GM20000 (cell line): ENCODE data around the gene CPN2.
A peak's percentile ranks its signal among the peaks of the same experiment; 100 is the strongest.

Experiments
- DNase-seq: peaks from one replicate; pipeline ENCODE4 v3.0.0; 2012; ENCODE audit warnings: low spot score
- TF ChIP-seq, protein P1 (sequence below): IDR thresholded peaks from 2 replicates; pipeline ENCODE4 v1.5.1; 2012; ENCODE audit warnings: mild to moderate bottlenecking, control low read depth; ENCODE audit errors: extremely low read depth, missing control alignments

Gene CPN2

DNA sequence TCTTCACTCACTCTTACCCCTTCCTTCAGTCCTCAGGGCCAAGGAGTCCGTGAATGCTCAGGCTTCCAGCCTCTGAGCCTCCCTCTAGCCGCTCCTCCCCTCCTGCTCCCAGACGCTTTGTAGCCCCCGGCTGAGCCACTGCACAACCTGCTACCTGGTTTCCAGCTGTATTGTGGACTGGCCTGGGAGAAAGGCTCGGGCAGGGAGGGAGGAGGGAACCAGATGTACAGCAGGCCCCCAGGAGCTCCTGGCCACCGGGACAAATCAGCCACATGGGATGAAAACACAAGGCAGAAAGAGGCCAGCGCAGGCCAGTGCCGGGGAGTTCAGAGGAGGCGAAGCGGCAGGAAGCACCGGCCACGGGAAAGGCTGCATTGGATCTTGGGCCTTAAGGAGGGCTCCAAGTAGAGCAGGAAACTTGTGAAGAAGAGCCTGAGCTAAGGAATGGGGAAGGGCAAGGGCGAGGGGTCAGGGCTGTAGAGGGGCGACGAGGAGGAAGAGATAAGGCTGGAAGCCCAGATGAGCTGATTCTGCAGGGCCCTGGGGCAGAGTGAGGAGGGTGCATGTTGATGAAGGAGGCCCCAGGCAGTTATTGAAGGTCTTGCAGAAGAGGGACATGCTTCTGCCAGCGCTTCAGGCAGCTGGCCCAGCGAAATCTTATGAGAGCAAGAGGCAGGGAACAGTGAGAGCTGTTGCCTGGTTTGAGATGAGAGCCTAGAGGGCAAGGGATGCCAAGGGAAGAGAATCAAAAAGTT lies 14.3 kb downstream of the CPN2 start:
- TF ChIP-seq, protein P1, sequence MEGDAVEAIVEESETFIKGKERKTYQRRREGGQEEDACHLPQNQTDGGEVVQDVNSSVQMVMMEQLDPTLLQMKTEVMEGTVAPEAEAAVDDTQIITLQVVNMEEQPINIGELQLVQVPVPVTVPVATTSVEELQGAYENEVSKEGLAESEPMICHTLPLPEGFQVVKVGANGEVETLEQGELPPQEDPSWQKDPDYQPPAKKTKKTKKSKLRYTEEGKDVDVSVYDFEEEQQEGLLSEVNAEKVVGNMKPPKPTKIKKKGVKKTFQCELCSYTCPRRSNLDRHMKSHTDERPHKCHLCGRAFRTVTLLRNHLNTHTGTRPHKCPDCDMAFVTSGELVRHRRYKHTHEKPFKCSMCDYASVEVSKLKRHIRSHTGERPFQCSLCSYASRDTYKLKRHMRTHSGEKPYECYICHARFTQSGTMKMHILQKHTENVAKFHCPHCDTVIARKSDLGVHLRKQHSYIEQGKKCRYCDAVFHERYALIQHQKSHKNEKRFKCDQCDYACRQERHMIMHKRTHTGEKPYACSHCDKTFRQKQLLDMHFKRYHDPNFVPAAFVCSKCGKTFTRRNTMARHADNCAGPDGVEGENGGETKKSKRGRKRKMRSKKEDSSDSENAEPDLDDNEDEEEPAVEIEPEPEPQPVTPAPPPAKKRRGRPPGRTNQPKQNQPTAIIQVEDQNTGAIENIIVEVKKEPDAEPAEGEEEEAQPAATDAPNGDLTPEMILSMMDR, result no peak
- no peak for DNase-seq

DNA sequence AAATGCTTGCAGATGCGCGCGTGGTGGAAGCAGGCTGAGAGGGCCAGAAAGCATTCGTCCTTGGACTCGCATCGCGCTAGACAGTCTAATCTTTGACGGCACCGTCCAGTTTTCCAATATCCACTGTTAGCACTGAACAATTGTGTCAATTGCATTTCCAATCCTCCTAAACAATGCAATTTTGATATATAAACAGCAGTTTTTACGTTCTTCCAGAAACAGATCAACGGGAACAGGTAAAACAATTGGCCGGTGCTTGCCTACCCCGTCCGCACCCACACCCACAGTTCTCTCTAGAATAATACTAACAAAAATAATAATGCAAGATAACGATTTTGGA lies 17.2 kb downstream of the CPN2 start:
- no peak for DNase-seq
- TF ChIP-seq, protein P1, result no peak

DNA sequence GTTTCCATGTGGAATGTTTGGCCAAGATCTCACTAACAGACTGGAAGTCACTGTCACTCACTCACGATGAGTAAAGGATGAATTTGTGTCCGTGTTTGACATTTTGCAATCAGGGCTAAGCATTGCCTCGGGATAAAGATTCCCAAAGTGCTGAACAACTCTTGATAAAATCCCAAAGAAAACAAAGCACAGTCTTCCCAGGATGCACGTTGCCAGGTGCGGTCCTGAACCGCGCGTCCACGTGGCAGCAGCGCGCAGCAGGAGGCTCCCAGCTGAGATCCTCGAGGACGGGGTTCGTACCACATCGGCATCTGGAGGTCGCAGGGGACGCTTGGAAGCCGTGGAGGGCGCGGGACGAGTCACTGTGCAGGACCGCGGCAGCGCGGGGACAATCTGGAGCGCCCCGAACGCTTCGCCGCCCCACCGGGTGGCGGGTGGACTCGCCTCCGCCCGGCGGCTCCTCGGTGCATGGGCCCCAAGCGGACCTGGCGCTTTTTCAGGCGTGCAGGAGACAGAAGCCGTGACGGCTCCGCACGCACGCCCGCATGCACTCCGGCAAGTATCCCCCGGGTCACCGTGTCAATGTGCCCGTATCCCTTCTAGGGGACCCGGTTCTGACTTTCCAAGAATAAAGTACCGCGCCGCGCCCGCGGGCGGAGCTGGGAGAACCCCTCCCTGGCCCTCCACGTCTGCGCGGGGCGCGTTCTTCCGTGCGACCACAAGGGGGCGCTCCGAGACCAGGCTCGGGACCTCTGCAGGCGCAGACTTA lies 17.7 kb downstream of the CPN2 start:
- DNase-seq, result peak; percentile 88
- TF ChIP-seq, protein P1, result peak; percentile 98

DNA sequence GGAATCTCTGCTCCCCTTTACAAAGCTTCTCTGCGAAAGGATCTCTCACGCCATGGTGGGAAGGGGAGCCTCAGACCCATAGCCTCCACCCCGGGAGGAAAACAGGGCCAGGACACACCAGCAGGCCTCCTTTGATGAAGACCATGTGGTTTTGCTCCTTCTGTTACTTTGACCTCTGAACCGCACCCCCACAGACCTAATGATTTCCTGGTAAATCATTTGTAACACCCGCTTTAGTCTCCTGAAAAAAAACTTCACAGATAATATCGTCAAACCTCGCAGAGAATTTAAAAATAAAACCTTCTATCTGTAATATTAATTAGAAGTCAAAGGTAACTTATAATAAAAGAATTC lies 18.3 kb downstream of the CPN2 start:
- no peak for DNase-seq
- TF ChIP-seq, protein P1, result no peak

DNA sequence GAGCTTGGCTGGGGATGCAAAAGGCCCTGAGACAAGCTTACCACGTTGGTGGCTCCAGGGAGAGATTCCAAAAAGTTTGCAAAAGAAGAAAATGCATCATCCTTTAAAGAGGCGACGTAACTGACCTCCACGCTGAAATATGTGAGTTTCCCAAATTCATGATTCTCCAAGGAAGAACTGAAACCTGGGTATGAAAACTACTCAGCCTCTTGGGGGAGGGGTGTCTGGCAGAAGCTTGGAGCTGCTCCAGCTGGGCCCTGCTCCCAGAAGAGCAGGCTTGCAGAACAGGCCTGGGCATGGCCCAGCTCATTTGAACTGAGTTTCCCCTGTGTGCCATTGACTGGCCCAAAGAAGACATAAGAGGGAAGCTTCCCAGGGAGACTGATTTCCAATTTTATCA lies 20.5 kb downstream of the CPN2 start:
- no peak for DNase-seq
- TF ChIP-seq, protein P1, result no peak

DNA sequence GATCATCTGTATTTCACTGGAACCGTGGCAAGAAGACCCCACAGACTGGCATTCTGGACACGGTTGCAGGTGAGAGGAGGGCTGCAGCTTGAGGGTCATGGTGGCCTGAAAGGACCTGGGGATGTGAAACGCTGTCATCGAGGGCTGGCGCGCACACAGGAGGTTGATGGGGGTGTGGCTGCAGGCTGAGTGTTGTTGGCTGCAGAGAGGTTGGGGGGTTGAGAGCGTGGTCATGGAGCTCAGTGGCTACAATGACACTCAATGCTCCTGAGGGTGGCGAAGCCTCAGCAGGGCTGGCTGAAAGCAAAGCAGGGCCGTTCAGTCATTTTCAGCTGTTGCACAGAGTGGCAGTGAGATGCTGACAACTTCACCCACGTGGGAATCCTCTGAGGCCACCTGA lies 21.0 kb downstream of the CPN2 start:
- no peak for DNase-seq
- TF ChIP-seq, protein P1, result no peak

DNA sequence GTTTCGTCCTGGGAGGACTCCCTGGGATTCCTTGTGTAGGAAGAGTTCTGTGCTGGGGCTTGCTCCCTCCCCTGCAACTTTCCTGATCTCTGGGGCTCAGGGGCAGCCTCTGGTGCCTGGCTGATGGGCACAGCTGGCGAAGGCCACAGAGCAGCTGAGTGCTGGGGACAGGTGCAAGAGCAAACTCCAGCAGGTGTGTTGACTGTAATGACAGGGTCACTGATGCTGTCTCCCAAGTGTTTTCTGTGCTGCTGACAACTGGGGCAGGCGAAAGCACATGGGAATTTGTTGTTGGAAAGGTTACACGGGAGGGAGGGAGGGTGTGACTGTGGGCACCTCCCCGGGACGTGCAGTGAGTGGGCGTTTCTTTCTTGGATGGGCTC lies 21.6 kb downstream of the CPN2 start:
- TF ChIP-seq, protein P1, result no peak
- no peak for DNase-seq
